DND-41 (cell line): ENCODE results near the gene SIRT1.

Source experiments
- EZH2 ChIP-seq: IDR thresholded peaks from 3 replicates; pipeline ENCODE4 v1.6.1; 2012; ENCODE audit warnings: borderline replicate concordance, low read depth, mild to moderate bottlenecking, moderate library complexity, low read length, inconsistent platforms; ENCODE audit not compliant: severe bottlenecking
- TF ChIP-seq, protein P1 (sequence below): IDR thresholded peaks from 2 replicates; pipeline ENCODE4 v1.5.1; 2012; ENCODE audit warnings: borderline replicate concordance, low read length, moderate library complexity, mild to moderate bottlenecking; ENCODE audit not compliant: poor library complexity, severe bottlenecking; ENCODE audit errors: extremely low read depth

DNA sequence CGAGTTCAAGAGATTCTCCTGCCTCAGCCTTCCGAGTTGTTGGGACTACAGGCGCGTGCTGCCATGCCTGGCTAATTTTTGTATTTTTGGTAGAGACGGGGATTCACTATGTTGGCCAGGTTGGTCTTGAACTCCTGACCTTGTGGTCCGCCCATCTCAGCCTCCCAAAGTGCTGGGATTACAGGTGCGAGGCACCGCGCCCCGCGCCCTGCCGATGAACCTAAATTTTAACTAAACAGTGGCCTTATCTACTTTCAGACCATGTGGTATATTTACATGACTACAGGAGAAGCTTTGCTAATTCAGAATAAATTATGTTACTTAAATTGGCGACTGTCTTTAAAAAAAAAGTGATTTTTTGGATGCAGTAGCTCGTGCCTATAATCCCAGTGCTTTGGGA, 9.2 kb downstream of the SIRT1 start:
- TF ChIP-seq, protein P1, sequence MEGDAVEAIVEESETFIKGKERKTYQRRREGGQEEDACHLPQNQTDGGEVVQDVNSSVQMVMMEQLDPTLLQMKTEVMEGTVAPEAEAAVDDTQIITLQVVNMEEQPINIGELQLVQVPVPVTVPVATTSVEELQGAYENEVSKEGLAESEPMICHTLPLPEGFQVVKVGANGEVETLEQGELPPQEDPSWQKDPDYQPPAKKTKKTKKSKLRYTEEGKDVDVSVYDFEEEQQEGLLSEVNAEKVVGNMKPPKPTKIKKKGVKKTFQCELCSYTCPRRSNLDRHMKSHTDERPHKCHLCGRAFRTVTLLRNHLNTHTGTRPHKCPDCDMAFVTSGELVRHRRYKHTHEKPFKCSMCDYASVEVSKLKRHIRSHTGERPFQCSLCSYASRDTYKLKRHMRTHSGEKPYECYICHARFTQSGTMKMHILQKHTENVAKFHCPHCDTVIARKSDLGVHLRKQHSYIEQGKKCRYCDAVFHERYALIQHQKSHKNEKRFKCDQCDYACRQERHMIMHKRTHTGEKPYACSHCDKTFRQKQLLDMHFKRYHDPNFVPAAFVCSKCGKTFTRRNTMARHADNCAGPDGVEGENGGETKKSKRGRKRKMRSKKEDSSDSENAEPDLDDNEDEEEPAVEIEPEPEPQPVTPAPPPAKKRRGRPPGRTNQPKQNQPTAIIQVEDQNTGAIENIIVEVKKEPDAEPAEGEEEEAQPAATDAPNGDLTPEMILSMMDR: no peak
- TF ChIP-seq EZH2: no peak
